IMR-90 (cell line): ENCODE data around the gene EGLN1. TPM values are rescaled to one million over a fixed set of nuclear protein-coding genes. Genes with fewer than 3 reads are reported as not detected.

Experiments used
- ATAC-seq: fragments of 200-7000 bp; cut with Tn5 transposase; 2 replicates; pipeline ENCODE4 v1.9.1; 2020; ENCODE audit warnings: low read depth, mild to moderate bottlenecking, moderate library complexity
- BruUV-seq: library from RNA; stranded (reverse); fragments of 400-500 nt; replicated peaks from 2 replicates; lab custom pipeline; 2021; lab: Mats Ljungman, UMichigan
- CTCF ChIA-PET: fragments of 300-600 bp; formaldehyde crosslinking; extraction: SDS; loops from one replicate; lab custom pipeline; 2021; ENCODE audit warnings: antibody characterized with exemption; lab: Yijun Ruan, JAX
- POLR2A ChIA-PET: fragments of 300-600 bp; sonication (Branson Sonifier 250); formaldehyde crosslinking; loops from one replicate; lab custom pipeline; 2022; ENCODE audit warnings: antibody characterized with exemption; ENCODE audit not compliant: unreplicated experiment; lab: Charles Lee
- DNase-seq: peaks from one replicate; pipeline ENCODE4 v3.0.0; 2013
- H2AFZ ChIP-seq: replicated peaks from 2 replicates; pipeline ENCODE3; 2013; ENCODE audit warnings: low read length, mild to moderate bottlenecking; ENCODE audit not compliant: poor library complexity
- H2AK5ac ChIP-seq: 2 replicates; pipeline ENCODE4 v1.6.1; 2013; ENCODE audit warnings: low read depth, low read length, inconsistent platforms
- H2AK9ac ChIP-seq: replicated peaks from 2 replicates; pipeline ENCODE3; 2013; ENCODE audit warnings: mild to moderate bottlenecking, low read depth, low read length, moderate library complexity; ENCODE audit not compliant: poor library complexity
- H2BK120ac ChIP-seq: 2 replicates; pipeline ENCODE4 v1.6.1; 2013; ENCODE audit warnings: low read depth, low read length, inconsistent platforms
- H2BK15ac ChIP-seq: 3 replicates; pipeline ENCODE4 v1.6.1; 2013; ENCODE audit warnings: low read depth, low read length, inconsistent platforms
- H2BK20ac ChIP-seq: 2 replicates; pipeline ENCODE4 v1.6.1; 2013; ENCODE audit warnings: low read depth, mild to moderate bottlenecking, inconsistent platforms, low read length, moderate library complexity
- H2BK5ac ChIP-seq: 2 replicates; pipeline ENCODE4 v1.6.1; 2013; ENCODE audit warnings: mild to moderate bottlenecking, low read depth, low read length, inconsistent platforms; ENCODE audit not compliant: poor library complexity, severe bottlenecking
- H3K14ac ChIP-seq: replicated peaks from 2 replicates; pipeline ENCODE4 v1.6.1; 2013; ENCODE audit warnings: low read depth, low read length, inconsistent platforms
- H3K18ac ChIP-seq: 2 replicates; pipeline ENCODE4 v1.6.1; 2013; ENCODE audit warnings: low read depth, low read length, control low read depth
- H3K23ac ChIP-seq: 2 replicates; pipeline ENCODE4 v1.6.1; 2013; ENCODE audit warnings: low read depth, low read length, inconsistent platforms
- H3K27ac ChIP-seq: 2 replicates; pipeline ENCODE4 v1.5.1; 2013; ENCODE audit warnings: mild to moderate bottlenecking, control low read depth, low read length; ENCODE audit not compliant: insufficient read depth
- H3K27me3 ChIP-seq: 2 replicates; pipeline ENCODE4 v1.6.1; 2013; ENCODE audit warnings: low read length; ENCODE audit not compliant: control insufficient read depth, insufficient read depth
- H3K36me3 ChIP-seq: 2 replicates; pipeline ENCODE4 v1.6.1; 2013; ENCODE audit warnings: low read length, mixed read lengths; ENCODE audit not compliant: control insufficient read depth, insufficient read depth
- H3K4ac ChIP-seq: 2 replicates; pipeline ENCODE4 v1.6.1; 2013; ENCODE audit warnings: low read depth, low read length, inconsistent platforms
- H3K4me1 ChIP-seq: 2 replicates; pipeline ENCODE4 v1.6.1; 2013; ENCODE audit warnings: low read length, mixed read lengths; ENCODE audit not compliant: control insufficient read depth, insufficient read depth
- H3K4me2 ChIP-seq: 2 replicates; pipeline ENCODE4 v1.6.1; 2013; ENCODE audit warnings: low read depth, mild to moderate bottlenecking, control low read depth, low read length, moderate library complexity
- H3K4me3 ChIP-seq: 2 replicates; pipeline ENCODE4 v1.5.1; 2013; ENCODE audit warnings: low read depth, mild to moderate bottlenecking, control low read depth, low read length, moderate library complexity; ENCODE audit not compliant: insufficient read depth
- H3K56ac ChIP-seq: 2 replicates; pipeline ENCODE4 v1.6.1; 2013; ENCODE audit warnings: low read length, inconsistent platforms; ENCODE audit not compliant: insufficient read depth; ENCODE audit errors: extremely low read depth
- H3K79me1 ChIP-seq, 2 experiments: 2 replicates each; pipeline ENCODE4 v1.6.1; 2013; ENCODE audit warnings: low read length in 2 of 2, inconsistent platforms in 1 of 2, low read depth in 1 of 2
- H3K9ac ChIP-seq: 2 replicates; pipeline ENCODE4 v1.6.1; 2013; ENCODE audit warnings: low read depth, low read length, control low read depth
- H3K9me1 ChIP-seq: 2 replicates; pipeline ENCODE4 v1.6.1; 2013; ENCODE audit warnings: low read length, inconsistent platforms; ENCODE audit not compliant: insufficient read depth
- H3K9me3 ChIP-seq: 2 replicates; pipeline ENCODE4 v1.6.1; 2013; ENCODE audit warnings: low read length; ENCODE audit not compliant: control insufficient read depth, insufficient read depth
- H4K20me1 ChIP-seq: 2 replicates; pipeline ENCODE4 v1.6.1; 2013; ENCODE audit warnings: low read length, inconsistent platforms; ENCODE audit not compliant: insufficient read depth
- H4K5ac ChIP-seq: 2 replicates; pipeline ENCODE4 v1.6.1; 2013; ENCODE audit warnings: mild to moderate bottlenecking, low read depth, low read length, control low read depth
- H4K8ac ChIP-seq, 2 experiments: 2 replicates each; pipeline ENCODE4 v1.6.1; 2013; ENCODE audit warnings: low read depth in 2 of 2, low read length in 2 of 2, control low read depth in 1 of 2, inconsistent platforms in 1 of 2
- H4K91ac ChIP-seq: 2 replicates; pipeline ENCODE4 v1.6.1; 2013; ENCODE audit warnings: low read depth, low read length, inconsistent platforms; ENCODE audit not compliant: insufficient read depth
- BHLHE40 ChIP-seq: fragments of 150-350 bp; IDR thresholded peaks from 2 replicates; pipeline ENCODE4 v1.6.1; 2016; ENCODE audit warnings: mild to moderate bottlenecking, low read depth, low read length
- CEBPB ChIP-seq: IDR thresholded peaks from 2 replicates; pipeline ENCODE4 v1.6.1; 2012; ENCODE audit warnings: low read depth, low read length, improper control_type of control experiment
- CHD1 ChIP-seq: IDR thresholded peaks from 2 replicates; pipeline ENCODE4 v1.6.1; 2012; ENCODE audit warnings: low read depth, low read length, improper control_type of control experiment
- ELK1 ChIP-seq: fragments of 150-350 bp; IDR thresholded peaks from 2 replicates; pipeline ENCODE4 v1.6.1; 2016; ENCODE audit warnings: low read depth, mild to moderate bottlenecking, low read length, moderate library complexity, borderline replicate concordance
- FOS ChIP-seq: fragments of 150-350 bp; IDR thresholded peaks from 2 replicates; pipeline ENCODE4 v1.6.1; 2016; ENCODE audit warnings: low read depth, low read length
- MAFK ChIP-seq: IDR thresholded peaks from 2 replicates; pipeline ENCODE4 v1.6.1; 2012; ENCODE audit warnings: low read depth, low read length, improper control_type of control experiment
- MAZ ChIP-seq: IDR thresholded peaks from 2 replicates; pipeline ENCODE4 v1.6.1; 2012; ENCODE audit warnings: low read depth, mild to moderate bottlenecking, low read length, improper control_type of control experiment, moderate library complexity, borderline replicate concordance
- MXI1 ChIP-seq: IDR thresholded peaks from 2 replicates; pipeline ENCODE4 v1.6.1; 2012; ENCODE audit warnings: low read depth, mild to moderate bottlenecking, low read length, moderate library complexity, borderline replicate concordance
- NFE2L2 ChIP-seq: fragments of 150-350 bp; IDR thresholded peaks from 2 replicates; pipeline ENCODE4 v1.6.1; 2016; ENCODE audit warnings: low read depth, mild to moderate bottlenecking, low read length
- POLR2A ChIP-seq: IDR thresholded peaks from 2 replicates; pipeline ENCODE4 v1.6.1; 2012; ENCODE audit warnings: mild to moderate bottlenecking, low read depth, low read length
- RAD21 ChIP-seq: IDR thresholded peaks from 2 replicates; pipeline ENCODE4 v1.6.1; 2012; ENCODE audit warnings: low read length, improper control_type of control experiment
- RCOR1 ChIP-seq: IDR thresholded peaks from 2 replicates; pipeline ENCODE4 v1.6.1; 2012; ENCODE audit warnings: mild to moderate bottlenecking, low read length, improper control_type of control experiment; ENCODE audit not compliant: insufficient replicate concordance
- RFX5 ChIP-seq: IDR thresholded peaks from 2 replicates; pipeline ENCODE4 v1.8.0; 2012; ENCODE audit warnings: low read depth, mild to moderate bottlenecking, low read length, moderate library complexity
- SMC3 ChIP-seq: fragments of 150-350 bp; IDR thresholded peaks from 2 replicates; pipeline ENCODE4 v1.6.1; 2016; ENCODE audit warnings: low read depth, mild to moderate bottlenecking, antibody characterized with exemption, low read length, moderate library complexity
- USF2 ChIP-seq: fragments of 150-350 bp; IDR thresholded peaks from 2 replicates; pipeline ENCODE4 v1.6.1; 2017; ENCODE audit warnings: mild to moderate bottlenecking, antibody characterized with exemption, low read length, low read depth
- WGBS, 2 experiments: methylation state at CpG; one replicate each; pipeline versions ENCODE4 v1.1.5 to v1.1.7; 2013; ENCODE audit warnings: missing lambda C conversion rate in 2 of 2; ENCODE audit not compliant: insufficient read length in 1 of 2; ENCODE audit errors: extremely low coverage in 2 of 2; 5-methylcytosine and 5-hydroxymethylcytosine counted together
- dilution Hi-C: fragments of 300-500 bp; cut with HindIII; formaldehyde crosslinking; loops from one replicate; pipeline ENCODE4 v1.14.3; 2018; ENCODE audit warnings: low sequenced_read_pairs; ENCODE audit not compliant: unreplicated experiment
- in situ Hi-C: fragments of 300-500 bp; cut with MboI; formaldehyde crosslinking; loops from 3 replicates; pipeline ENCODE4 v1.14.3; 2019; ENCODE audit warnings: low sequenced_read_pairs, inconsistent platforms, mixed read lengths
- intact Hi-C: fragments of 100-400 bp; cut with micrococcal nuclease; formaldehyde crosslinking; loops from 2 replicates; pipeline ENCODE4 v1.10.0; 2022
- polyA plus RNA-seq, 3 experiments: library from polyadenylated mRNA; depleted of rRNA; stranded (reverse); fragments of >200 nt; gene quantifications; 2 replicates each; pipeline ENCODE4 v1.2.3, GENCODE V29; 2012; ENCODE audit warnings: low replicate concordance in 1 of 3
- total RNA-seq: library from RNA; depleted of rRNA; stranded (reverse); fragments of >200 nt; gene quantifications from 2 replicates; pipeline ENCODE4 v1.2.3, GENCODE V29; 2012
- TF ChIP-seq, protein P1 (sequence below): conservative IDR thresholded peaks from 2 replicates; pipeline ENCODE4 v1.5.1; 2012; ENCODE audit warnings: mild to moderate bottlenecking, low read depth, low read length, improper control_type of control experiment

Gene EGLN1
- total and polyA plus RNA-seq, 2 of the 4 experiments (the other 2 are of a cell fraction) = 25.7 to 26.9 TPM

GRCh38 chr1:231418101-231418740, 3.9 kb downstream of the EGLN1 start:
- no peak overlapping the region for H4K91ac ChIP-seq
- in situ Hi-C loops (no loop called here), intact Hi-C loops (loop anchor here (5.0 kb wide), 1 partner anchor 184 kb away; no protein-coding TSS in a partner anchor), dilution Hi-C loops (no loop called here)
- H3K27ac ChIP-seq = no peak overlapping the region
- no peak overlapping the region for H2BK20ac ChIP-seq
- H3K36me3 ChIP-seq = no peaks in the 10 kb centered on the region; the same call in 1 of the 2 replicates
- 100% methylated on average over 2 of the region's 4 CpGs; no CpG with 5 or more reads in 1 of the 2 experiments for WGBS, 2 experiments
- peak overlapping the region; percentile 6; the same call in 1 of the 2 replicates for H3K9ac ChIP-seq
- H2BK15ac ChIP-seq = no peak overlapping the region
- ChIA-PET POLR2A (no interaction called here), CTCF (no interaction called here)
- no peak overlapping the region for H3K18ac ChIP-seq
- no peak overlapping the region for H2BK120ac ChIP-seq
- H2AFZ ChIP-seq = no peak overlapping the region
- peaks cover 0 to 64% of the 10 kb centered on the region in 2 experiments; a peak in 2 of 4 replicates for H3K79me1 ChIP-seq
- no peak overlapping the region for H4K8ac ChIP-seq
- H3K4me3 ChIP-seq = peak overlapping the region; percentile 16
- DNase-seq (peak; percentile 17), ATAC-seq (no peak)
- peaks cover 9% of the 10 kb centered on the region for H3K9me1 ChIP-seq
- H3K4ac ChIP-seq = no peak overlapping the region
- no peak overlapping the region for H3K56ac ChIP-seq
- H2AK5ac ChIP-seq = no peak overlapping the region
- no peaks in the 10 kb centered on the region for H3K27me3 ChIP-seq
- peaks cover 7% of the 10 kb centered on the region for H3K4me1 ChIP-seq
- no TSS peak for BruUV-seq
- peaks cover 75% of the 10 kb centered on the region for H4K20me1 ChIP-seq
- H3K4me2 ChIP-seq = peak overlapping the region; percentile 89
- H2BK5ac ChIP-seq = no peak overlapping the region
- H3K14ac ChIP-seq = no peak overlapping the region
- H4K5ac ChIP-seq = no peak overlapping the region
- H3K23ac ChIP-seq = no peak overlapping the region
- no peaks in the 10 kb centered on the region for H3K9me3 ChIP-seq
- no peak overlapping the region for H2AK9ac ChIP-seq
- no peak for TF ChIP-seq MAFK
- no peak for TF ChIP-seq USF2
- TF ChIP-seq MXI1 = no peak
- no peak for TF ChIP-seq MAZ
- TF ChIP-seq CHD1 = no peak
- TF ChIP-seq ELK1 = no peak
- TF ChIP-seq NFE2L2 = no peak
- TF ChIP-seq RFX5 = no peak
- no peak for TF ChIP-seq CEBPB
- TF ChIP-seq, protein P1, sequence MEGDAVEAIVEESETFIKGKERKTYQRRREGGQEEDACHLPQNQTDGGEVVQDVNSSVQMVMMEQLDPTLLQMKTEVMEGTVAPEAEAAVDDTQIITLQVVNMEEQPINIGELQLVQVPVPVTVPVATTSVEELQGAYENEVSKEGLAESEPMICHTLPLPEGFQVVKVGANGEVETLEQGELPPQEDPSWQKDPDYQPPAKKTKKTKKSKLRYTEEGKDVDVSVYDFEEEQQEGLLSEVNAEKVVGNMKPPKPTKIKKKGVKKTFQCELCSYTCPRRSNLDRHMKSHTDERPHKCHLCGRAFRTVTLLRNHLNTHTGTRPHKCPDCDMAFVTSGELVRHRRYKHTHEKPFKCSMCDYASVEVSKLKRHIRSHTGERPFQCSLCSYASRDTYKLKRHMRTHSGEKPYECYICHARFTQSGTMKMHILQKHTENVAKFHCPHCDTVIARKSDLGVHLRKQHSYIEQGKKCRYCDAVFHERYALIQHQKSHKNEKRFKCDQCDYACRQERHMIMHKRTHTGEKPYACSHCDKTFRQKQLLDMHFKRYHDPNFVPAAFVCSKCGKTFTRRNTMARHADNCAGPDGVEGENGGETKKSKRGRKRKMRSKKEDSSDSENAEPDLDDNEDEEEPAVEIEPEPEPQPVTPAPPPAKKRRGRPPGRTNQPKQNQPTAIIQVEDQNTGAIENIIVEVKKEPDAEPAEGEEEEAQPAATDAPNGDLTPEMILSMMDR = no peak
- TF ChIP-seq RCOR1 = no peak
- no peak for TF ChIP-seq RAD21
- TF ChIP-seq BHLHE40 = no peak
- TF ChIP-seq FOS = no peak
- TF ChIP-seq SMC3 = no peak
- TF ChIP-seq POLR2A = no peak
